ENCODE results near the gene MIER2.

DNA sequence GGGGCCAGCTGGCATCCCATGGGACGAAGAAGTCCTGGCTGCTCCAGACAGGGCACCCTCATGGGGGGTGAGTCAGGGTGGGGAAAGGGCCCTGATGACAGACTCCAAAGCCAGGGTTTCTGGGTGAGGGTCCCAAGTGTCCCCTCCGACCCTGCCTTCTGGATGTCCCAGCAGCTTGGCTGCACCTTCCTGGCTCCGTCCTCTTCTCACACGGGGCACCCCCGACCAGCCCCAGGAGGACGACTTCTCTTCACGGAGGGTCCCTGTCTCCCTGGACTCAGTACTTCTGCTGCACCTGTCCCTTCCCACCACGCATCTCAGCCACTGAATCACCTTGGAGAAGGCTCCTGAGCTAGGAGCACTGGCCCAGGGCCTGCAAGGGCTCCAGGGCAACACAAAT is 19.9 kb downstream of the MIER2 start:
- TF ChIP-seq, protein P1, sequence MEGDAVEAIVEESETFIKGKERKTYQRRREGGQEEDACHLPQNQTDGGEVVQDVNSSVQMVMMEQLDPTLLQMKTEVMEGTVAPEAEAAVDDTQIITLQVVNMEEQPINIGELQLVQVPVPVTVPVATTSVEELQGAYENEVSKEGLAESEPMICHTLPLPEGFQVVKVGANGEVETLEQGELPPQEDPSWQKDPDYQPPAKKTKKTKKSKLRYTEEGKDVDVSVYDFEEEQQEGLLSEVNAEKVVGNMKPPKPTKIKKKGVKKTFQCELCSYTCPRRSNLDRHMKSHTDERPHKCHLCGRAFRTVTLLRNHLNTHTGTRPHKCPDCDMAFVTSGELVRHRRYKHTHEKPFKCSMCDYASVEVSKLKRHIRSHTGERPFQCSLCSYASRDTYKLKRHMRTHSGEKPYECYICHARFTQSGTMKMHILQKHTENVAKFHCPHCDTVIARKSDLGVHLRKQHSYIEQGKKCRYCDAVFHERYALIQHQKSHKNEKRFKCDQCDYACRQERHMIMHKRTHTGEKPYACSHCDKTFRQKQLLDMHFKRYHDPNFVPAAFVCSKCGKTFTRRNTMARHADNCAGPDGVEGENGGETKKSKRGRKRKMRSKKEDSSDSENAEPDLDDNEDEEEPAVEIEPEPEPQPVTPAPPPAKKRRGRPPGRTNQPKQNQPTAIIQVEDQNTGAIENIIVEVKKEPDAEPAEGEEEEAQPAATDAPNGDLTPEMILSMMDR (conservative IDR thresholded peaks at IDR 0.05), result no peak
- TF ChIP-seq ZFX (IDR thresholded peaks at IDR 0.05), result no peak
